H9 (cell line): ENCODE results near the gene IP6K3. TPM values are rescaled to one million over a fixed set of nuclear protein-coding genes. Genes with fewer than 3 reads are reported as not detected.

Experiments used
- DNase-seq: peaks from one replicate; pipeline ENCODE4 v3.0.0-alpha.2; 2017
- H2AFZ ChIP-seq: one replicate; pipeline ENCODE4 v1.6.1; 2013; ENCODE audit warnings: mild to moderate bottlenecking, low read length, control low read depth, moderate library complexity
- H2AK5ac ChIP-seq: 2 replicates; pipeline ENCODE4 v1.6.1; 2013; ENCODE audit warnings: low read length, control low read depth, mixed read lengths; ENCODE audit not compliant: insufficient read length
- H2BK120ac ChIP-seq: one replicate; pipeline ENCODE4 v1.6.1; 2013; ENCODE audit warnings: low read depth, mild to moderate bottlenecking, low read length, control low read depth, inconsistent platforms; ENCODE audit not compliant: poor library complexity, severe bottlenecking
- H2BK12ac ChIP-seq: 2 replicates; pipeline ENCODE4 v1.6.1; 2013; ENCODE audit warnings: low read length, control low read depth, mixed read lengths, low read depth; ENCODE audit not compliant: insufficient read length
- H2BK15ac ChIP-seq: 2 replicates; pipeline ENCODE4 v1.6.1; 2013; ENCODE audit warnings: low read depth, low read length, control low read depth
- H2BK20ac ChIP-seq: one replicate; pipeline ENCODE4 v1.6.1; 2013; ENCODE audit warnings: low read depth, mild to moderate bottlenecking, low read length, control low read depth, inconsistent platforms; ENCODE audit not compliant: poor library complexity, severe bottlenecking
- H2BK5ac ChIP-seq: 2 replicates; pipeline ENCODE4 v1.6.1; 2013; ENCODE audit warnings: low read length, control low read depth, mixed read lengths; ENCODE audit not compliant: insufficient read length
- H3K14ac ChIP-seq: 2 replicates; pipeline ENCODE4 v1.6.1; 2013; ENCODE audit warnings: low read length, control low read depth; ENCODE audit not compliant: insufficient read depth
- H3K18ac ChIP-seq: 2 replicates; pipeline ENCODE4 v1.6.1; 2013; ENCODE audit warnings: low read depth, mild to moderate bottlenecking, mixed read lengths, low read length, control low read depth; ENCODE audit not compliant: insufficient read length
- H3K23ac ChIP-seq: 2 replicates; pipeline ENCODE4 v1.6.1; 2013; ENCODE audit warnings: low read length, control low read depth, mixed read lengths, low read depth; ENCODE audit not compliant: insufficient read length
- H3K23me2 ChIP-seq: 2 replicates; pipeline ENCODE4 v1.6.1; 2013; ENCODE audit warnings: low read depth, mild to moderate bottlenecking, mixed read lengths, low read length, control low read depth; ENCODE audit not compliant: insufficient read length, poor library complexity, severe bottlenecking
- H3K27ac ChIP-seq: 2 replicates; pipeline ENCODE4 v1.5.1; 2013; ENCODE audit warnings: low read length, control low read depth, mixed read lengths, low read depth; ENCODE audit not compliant: insufficient read length
- H3K27me3 ChIP-seq: 2 replicates; pipeline ENCODE4 v1.6.1; 2013; ENCODE audit warnings: low read length, control low read depth, inconsistent platforms; ENCODE audit not compliant: insufficient read depth
- H3K4ac ChIP-seq: 2 replicates; pipeline ENCODE4 v1.6.1; 2013; ENCODE audit warnings: low read depth, mild to moderate bottlenecking, control low read depth, inconsistent platforms, low read length, moderate library complexity
- H3K4me1 ChIP-seq: 2 replicates; pipeline ENCODE4 v1.6.1; 2013; ENCODE audit warnings: low read length, control low read depth, inconsistent platforms; ENCODE audit not compliant: insufficient read depth
- H3K4me2 ChIP-seq: 2 replicates; pipeline ENCODE4 v1.6.1; 2013; ENCODE audit warnings: low read length, control low read depth, mixed read lengths; ENCODE audit not compliant: insufficient read length, insufficient read depth
- H3K56ac ChIP-seq: 2 replicates; pipeline ENCODE4 v1.6.1; 2013; ENCODE audit warnings: low read depth, mild to moderate bottlenecking, mixed read lengths, low read length, control low read depth; ENCODE audit not compliant: insufficient read length
- H3K79me1 ChIP-seq: 2 replicates; pipeline ENCODE4 v1.6.1; 2013; ENCODE audit warnings: low read depth, mild to moderate bottlenecking, moderate library complexity, low read length, control low read depth, inconsistent platforms; ENCODE audit not compliant: insufficient read depth, poor library complexity, severe bottlenecking
- H3K79me2 ChIP-seq: 2 replicates; pipeline ENCODE4 v1.6.1; 2013; ENCODE audit warnings: low read length, control low read depth, inconsistent platforms; ENCODE audit not compliant: insufficient read depth
- H3K9ac ChIP-seq: 2 replicates; pipeline ENCODE4 v1.6.1; 2013; ENCODE audit warnings: low read length, control low read depth, mixed read lengths; ENCODE audit not compliant: insufficient read length; ENCODE audit errors: extremely low read depth
- H3K9me3 ChIP-seq: one replicate; pipeline ENCODE4 v1.6.1; 2013; ENCODE audit warnings: low read depth, low read length, inconsistent platforms; ENCODE audit not compliant: control insufficient read depth
- H3T11ph ChIP-seq: one replicate; pipeline ENCODE4 v1.6.1; 2013; ENCODE audit warnings: mild to moderate bottlenecking, low read length, control low read depth, inconsistent platforms
- H4K20me1 ChIP-seq: one replicate; pipeline ENCODE4 v1.6.1; 2013; ENCODE audit not compliant: control insufficient read depth, insufficient read length, insufficient read depth
- H4K5ac ChIP-seq: 2 replicates; pipeline ENCODE4 v1.6.1; 2013; ENCODE audit warnings: low read depth, mild to moderate bottlenecking, mixed read lengths, low read length, control low read depth; ENCODE audit not compliant: insufficient read length
- H4K8ac ChIP-seq: replicated peaks from 2 replicates; pipeline ENCODE4 v1.6.1; 2013; ENCODE audit warnings: low read length, control low read depth, mixed read lengths, low read depth; ENCODE audit not compliant: insufficient read length
- H4K91ac ChIP-seq: 2 replicates; pipeline ENCODE4 v1.6.1; 2013; ENCODE audit warnings: low read depth, mild to moderate bottlenecking, moderate library complexity, mixed read lengths, low read length, control low read depth; ENCODE audit not compliant: insufficient read length
- H3K27ac Mint-ChIP-seq, 3 experiments: 2 replicates in 2 of 3; 3 replicates in 1 of 3; pipeline ENCODE4 v1.8.0; 2020 to 2021; ENCODE audit warnings: mixed read lengths in 3 of 3, mild to moderate bottlenecking in 1 of 3, moderate library complexity in 1 of 3
- H3K27me3 Mint-ChIP-seq: 2 replicates; pipeline ENCODE4 v1.8.0; 2021; ENCODE audit warnings: low read depth, mild to moderate bottlenecking, moderate library complexity, mixed read lengths
- H3K36me3 Mint-ChIP-seq, 3 experiments: 2 replicates in 2 of 3; 3 replicates in 1 of 3; pipeline ENCODE4 v1.8.0; 2020 to 2021; ENCODE audit warnings: low read depth in 3 of 3, mixed read lengths in 3 of 3; ENCODE audit not compliant: insufficient read depth in 1 of 3
- H3K4me1 Mint-ChIP-seq, 2 experiments: 2 replicates each; pipeline ENCODE4 v1.8.0; 2020; ENCODE audit warnings: mixed read lengths in 2 of 2
- H3K4me3 Mint-ChIP-seq, 2 experiments: 2 replicates in 1 of 2; 3 replicates in 1 of 2; pipeline ENCODE4 v1.8.0; 2020 to 2021; ENCODE audit warnings: mild to moderate bottlenecking in 2 of 2, mixed read lengths in 2 of 2, moderate library complexity in 1 of 2
- H3K9me3 Mint-ChIP-seq, 2 experiments: 2 replicates in 1 of 2; 3 replicates in 1 of 2; pipeline ENCODE4 v1.8.0; 2020; ENCODE audit warnings: mild to moderate bottlenecking in 2 of 2, mixed read lengths in 2 of 2, moderate library complexity in 1 of 2
- CTCF ChIP-seq: fragments of 200-600 bp; sonication (generic); conservative IDR thresholded peaks from 3 replicates; pipeline ENCODE4 v1.8.0; 2021; ENCODE audit warnings: antibody characterized with exemption, mild to moderate bottlenecking
- WGBS: extraction: QIAGEN DNeasy Blood & Tissue Kit; methylation state at CpG from one replicate; pipeline ENCODE4 v1.1.7; 2013; ENCODE audit warnings: missing lambda C conversion rate, low lambda C conversion rate, mixed read lengths; ENCODE audit not compliant: insufficient read length; ENCODE audit errors: extremely low coverage; 5-methylcytosine and 5-hydroxymethylcytosine counted together
- total RNA-seq: library from RNA; stranded (reverse); gene quantifications from 2 replicates; pipeline ENCODE4 v1.2.1, GENCODE V29; 2021

IP6K3 gene
- total RNA-seq, 1 experiment from 2014 or later: 0.46 TPM

- no peak overlapping the region for H2BK15ac ChIP-seq
- Mint-ChIP-seq H3K27me3 (no peaks in the 10 kb centered on the region), H3K36me3 (peaks cover 35 to 85% (median 82%) of the 10 kb centered on the region in 3 experiments; a peak in 6 of 7 replicates), H3K4me3 (no peak overlapping the region), H3K4me1 (no peaks in the 10 kb centered on the region), H3K27ac (no peak overlapping the region; a peak in 1 of 7 replicates), H3K9me3 (no peaks in the 10 kb centered on the region)
- no peak overlapping the region for H3K4me2 ChIP-seq
- H2BK5ac ChIP-seq: no peak overlapping the region
- no peak for TF ChIP-seq CTCF
- no peak overlapping the region for H3K14ac ChIP-seq
- H2AK5ac ChIP-seq: no peak overlapping the region
- no peak overlapping the region for H3T11ph ChIP-seq
- H3K23ac ChIP-seq: no peak overlapping the region
- no peak overlapping the region for H3K18ac ChIP-seq
- H2BK120ac ChIP-seq: no peak overlapping the region
- no peak for DNase-seq
- no peaks in the 10 kb centered on the region for H4K20me1 ChIP-seq
- H3K4me1 ChIP-seq: no peaks in the 10 kb centered on the region
- H3K9me3 ChIP-seq: no peaks in the 10 kb centered on the region
- no peak overlapping the region for H2BK12ac ChIP-seq
- no peak overlapping the region for H4K91ac ChIP-seq
- no peak overlapping the region for H4K8ac ChIP-seq
- no peaks in the 10 kb centered on the region for H3K27me3 ChIP-seq
- no peaks in the 10 kb centered on the region for H3K79me1 ChIP-seq
- no CpG with 5 or more reads among the region's 15 CpGs for WGBS
- no peak overlapping the region for H4K5ac ChIP-seq
- H3K56ac ChIP-seq: no peak overlapping the region
- H3K27ac ChIP-seq: no peak overlapping the region
- H3K23me2 ChIP-seq: no peaks in the 10 kb centered on the region
- H2AFZ ChIP-seq: no peak overlapping the region
- H3K9ac ChIP-seq: no peak overlapping the region
- H3K4ac ChIP-seq: no peak overlapping the region
- H3K79me2 ChIP-seq: no peaks in the 10 kb centered on the region
- H2BK20ac ChIP-seq: no peak overlapping the region
Observed at GRCh38 chr6:33683051-33683571, 63.6 kb downstream of the IP6K3 start.
